ENCODE data around the gene SH2D3A.

Gene SH2D3A

GRCh38 chr19:6707658-6708018 lies 59.6 kb downstream of the SH2D3A start:
- peaks cover 0 to 28% of the 10 kb centered on the region in 2 experiments for H3K36me3 ChIP-seq (ENCODE audit: control insufficient read depth in 1 of 2, insufficient read depth in 2 of 2, low read depth in 1 of 2, low read length in 2 of 2)
- no peak overlapping the region for H4K8ac ChIP-seq (ENCODE audit: low read length)
- H4K91ac ChIP-seq (ENCODE audit: low read length) = no peak overlapping the region
- H2AFZ ChIP-seq (ENCODE audit: low read depth, low read length) = no peak overlapping the region
- H2BK12ac ChIP-seq (ENCODE audit: low read length in 2 of 2) = no peak overlapping the region
- no peak overlapping the region for H3K4me2 ChIP-seq (ENCODE audit: low read length, poor library complexity, severe bottlenecking)
- H2AK5ac ChIP-seq (ENCODE audit: low read length, severe bottlenecking) = no peak overlapping the region
- no peak overlapping the region for H2BK15ac ChIP-seq (ENCODE audit: low read depth, poor library complexity, severe bottlenecking)
- no peak overlapping the region for H3K14ac ChIP-seq (ENCODE audit: low read length in 2 of 2)
- no peak overlapping the region for H2BK5ac ChIP-seq (ENCODE audit: low read depth, low read length, poor library complexity, severe bottlenecking)
- no peak overlapping the region for H3K4ac ChIP-seq (ENCODE audit: low read depth in 1 of 2, low read length in 2 of 2)
- peaks cover 10 to 25% of the 10 kb centered on the region in 2 experiments for H3K27me3 ChIP-seq (ENCODE audit: control insufficient read depth in 1 of 2, insufficient read depth in 1 of 2, low read length in 2 of 2)
- DNase-seq = no peak
- no peak overlapping the region for H2BK120ac ChIP-seq (ENCODE audit: low read depth, low read length)
- WGBS = 85% methylated on average over 16 of the region's 16 CpGs
- H3K79me1 ChIP-seq (replicated peaks; ENCODE audit: low read length, poor library complexity, severe bottlenecking) = no peaks in the 10 kb centered on the region
- no peak overlapping the region for H3K9ac ChIP-seq (ENCODE audit: low read length)
- no peaks in the 10 kb centered on the region for H3K9me3 ChIP-seq (ENCODE audit: control insufficient read depth, low read length)
- no peak overlapping the region for H3K27ac ChIP-seq (ENCODE audit: low read length, poor library complexity, severe bottlenecking)
- H3K4me3 ChIP-seq (ENCODE audit: insufficient read depth in 1 of 2, low read depth in 1 of 2, low read length in 2 of 2) = no peak overlapping the region
- no peak overlapping the region for H3K18ac ChIP-seq (ENCODE audit: low read depth in 1 of 2, low read length in 2 of 2)
- H3K4me1 ChIP-seq (ENCODE audit: control insufficient read depth, insufficient read depth, low read depth, low read length) = peaks cover 4% of the 10 kb centered on the region
- no peak overlapping the region for H3K23ac ChIP-seq (ENCODE audit: low read length in 2 of 2)

DNA sequence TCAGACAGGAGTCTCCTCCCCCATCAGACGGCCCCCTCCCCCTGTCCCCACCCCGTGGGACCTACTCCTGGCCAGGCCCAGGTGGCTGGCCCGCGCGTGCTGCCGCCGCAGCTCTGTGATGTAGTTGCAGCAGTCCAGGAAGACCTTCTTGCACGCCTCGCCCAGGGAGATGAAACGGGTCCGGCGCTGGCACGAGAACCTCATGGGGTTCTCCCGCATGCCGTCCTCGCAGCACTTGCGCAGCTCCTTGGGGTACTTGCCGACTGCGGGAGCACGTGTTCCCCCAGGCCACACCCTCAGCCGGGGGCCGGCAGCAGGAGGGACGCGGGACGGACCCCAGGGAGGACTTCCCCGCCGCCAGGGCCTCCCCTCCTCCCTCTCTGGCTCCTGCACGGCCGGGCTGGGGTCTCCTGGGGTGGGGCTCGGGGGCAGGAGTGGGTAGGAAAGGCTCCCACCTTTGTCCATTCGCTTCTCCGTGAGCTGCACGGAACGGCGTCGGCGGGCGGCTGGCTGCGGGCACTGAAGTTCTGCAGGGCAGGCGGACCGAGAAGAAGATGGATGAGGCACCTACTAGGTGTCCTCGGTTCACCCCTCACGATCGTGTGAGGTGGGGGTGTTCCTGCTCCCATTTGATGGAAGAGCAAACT lies 60.1 kb downstream of the SH2D3A start:
- Histone ChIP-seq H3K14ac (ENCODE audit: low read length in 2 of 2) (no peak overlapping the region), H2AFZ (ENCODE audit: low read depth, low read length) (no peak overlapping the region), H4K8ac (ENCODE audit: low read length) (no peak overlapping the region), H3K27me3 (ENCODE audit: control insufficient read depth in 1 of 2, insufficient read depth in 1 of 2, low read length in 2 of 2) (peaks cover 10 to 29% of the 10 kb centered on the region in 2 experiments), H2BK5ac (ENCODE audit: low read depth, low read length, poor library complexity, severe bottlenecking) (no peak overlapping the region), H3K9ac (ENCODE audit: low read length) (no peak overlapping the region), H3K79me1 (replicated peaks; ENCODE audit: low read length, poor library complexity, severe bottlenecking) (no peaks in the 10 kb centered on the region), H3K36me3 (ENCODE audit: control insufficient read depth in 1 of 2, insufficient read depth in 2 of 2, low read depth in 1 of 2, low read length in 2 of 2) (peaks cover 0 to 27% of the 10 kb centered on the region in 2 experiments), H4K91ac (ENCODE audit: low read length) (no peak overlapping the region), H3K4ac (ENCODE audit: low read depth in 1 of 2, low read length in 2 of 2) (no peak overlapping the region), H3K4me1 (ENCODE audit: control insufficient read depth, insufficient read depth, low read depth, low read length) (peaks cover 4% of the 10 kb centered on the region), H3K23ac (ENCODE audit: low read length in 2 of 2) (no peak overlapping the region), H2AK5ac (ENCODE audit: low read length, severe bottlenecking) (no peak overlapping the region), H3K4me2 (ENCODE audit: low read length, poor library complexity, severe bottlenecking) (no peak overlapping the region), H2BK12ac (ENCODE audit: low read length in 2 of 2) (no peak overlapping the region), H3K18ac (ENCODE audit: low read depth in 1 of 2, low read length in 2 of 2) (no peak overlapping the region), H3K4me3 (ENCODE audit: insufficient read depth in 1 of 2, low read depth in 1 of 2, low read length in 2 of 2) (no peak overlapping the region), H3K27ac (ENCODE audit: low read length, poor library complexity, severe bottlenecking) (no peak overlapping the region), H2BK15ac (ENCODE audit: low read depth, poor library complexity, severe bottlenecking) (no peak overlapping the region), H3K9me3 (ENCODE audit: control insufficient read depth, low read length) (no peaks in the 10 kb centered on the region), H2BK120ac (ENCODE audit: low read depth, low read length) (no peak overlapping the region)
- whole genome bisulfite sequencing = 91% methylated on average over 42 of the region's 44 CpGs
- DNase-seq = no peak

DNA sequence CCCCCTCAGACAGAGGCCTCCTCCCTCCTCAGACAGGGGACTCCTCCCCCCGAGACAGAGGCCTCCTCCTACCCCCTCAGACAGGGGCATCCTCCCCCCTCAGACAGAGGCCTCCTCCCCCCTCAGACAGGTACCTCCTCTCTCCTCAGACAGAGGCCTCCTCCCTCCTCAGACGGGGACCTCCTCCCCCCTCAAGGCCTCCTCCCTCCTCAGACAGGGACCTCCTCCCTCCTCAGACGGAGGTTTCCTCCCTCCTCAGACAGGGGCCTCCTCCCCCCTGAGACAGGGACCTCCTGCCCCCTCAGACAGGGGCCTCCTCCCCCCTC lies 60.6 kb downstream of the SH2D3A start:
- Histone ChIP-seq H3K23ac (ENCODE audit: low read length in 2 of 2) (no peak overlapping the region), H3K79me1 (replicated peaks; ENCODE audit: low read length, poor library complexity, severe bottlenecking) (no peaks in the 10 kb centered on the region), H2BK5ac (ENCODE audit: low read depth, low read length, poor library complexity, severe bottlenecking) (no peak overlapping the region), H3K4ac (ENCODE audit: low read depth in 1 of 2, low read length in 2 of 2) (no peak overlapping the region), H3K4me3 (ENCODE audit: insufficient read depth in 1 of 2, low read depth in 1 of 2, low read length in 2 of 2) (no peak overlapping the region), H2BK12ac (ENCODE audit: low read length in 2 of 2) (no peak overlapping the region), H3K4me2 (ENCODE audit: low read length, poor library complexity, severe bottlenecking) (no peak overlapping the region), H3K27ac (ENCODE audit: low read length, poor library complexity, severe bottlenecking) (no peak overlapping the region), H3K9me3 (ENCODE audit: control insufficient read depth, low read length) (no peaks in the 10 kb centered on the region), H2BK15ac (ENCODE audit: low read depth, poor library complexity, severe bottlenecking) (no peak overlapping the region), H3K14ac (ENCODE audit: low read length in 2 of 2) (no peak overlapping the region), H3K9ac (ENCODE audit: low read length) (no peak overlapping the region), H3K36me3 (ENCODE audit: control insufficient read depth in 1 of 2, insufficient read depth in 2 of 2, low read depth in 1 of 2, low read length in 2 of 2) (peaks cover 0 to 26% of the 10 kb centered on the region in 2 experiments), H2BK120ac (ENCODE audit: low read depth, low read length) (no peak overlapping the region), H4K91ac (ENCODE audit: low read length) (no peak overlapping the region), H2AFZ (ENCODE audit: low read depth, low read length) (no peak overlapping the region), H3K27me3 (ENCODE audit: control insufficient read depth in 1 of 2, insufficient read depth in 1 of 2, low read length in 2 of 2) (peaks cover 10 to 30% of the 10 kb centered on the region in 2 experiments), H2AK5ac (ENCODE audit: low read length, severe bottlenecking) (no peak overlapping the region), H3K4me1 (ENCODE audit: control insufficient read depth, insufficient read depth, low read depth, low read length) (peaks cover 4% of the 10 kb centered on the region), H3K18ac (ENCODE audit: low read depth in 1 of 2, low read length in 2 of 2) (no peak overlapping the region), H4K8ac (ENCODE audit: low read length) (no peak overlapping the region)
- DNase-seq = no peak
- 75% methylated on average over 2 of the region's 3 CpGs for WGBS

- 86% methylated on average over 11 of the region's 11 CpGs for WGBS
These were observed 61.2 kb downstream of the SH2D3A start for GRCh38 chr19:6705931-6706632.

More at GRCh38 chr19:6705931-6706632, 61.2 kb downstream of the SH2D3A start:
- H3K9ac ChIP-seq (ENCODE audit: low read length) = no peak overlapping the region
- no peak for DNase-seq
- H2BK12ac ChIP-seq (ENCODE audit: low read length in 2 of 2) = no peak overlapping the region
- no peak overlapping the region for H3K23ac ChIP-seq (ENCODE audit: low read length in 2 of 2)
- H3K36me3 ChIP-seq (ENCODE audit: control insufficient read depth in 1 of 2, insufficient read depth in 2 of 2, low read depth in 1 of 2, low read length in 2 of 2) = peaks cover 0 to 23% of the 10 kb centered on the region in 2 experiments
- H2BK120ac ChIP-seq (ENCODE audit: low read depth, low read length) = no peak overlapping the region
- H3K9me3 ChIP-seq (ENCODE audit: control insufficient read depth, low read length) = no peaks in the 10 kb centered on the region
- H3K79me1 ChIP-seq (replicated peaks; ENCODE audit: low read length, poor library complexity, severe bottlenecking) = no peaks in the 10 kb centered on the region
- no peak overlapping the region for H3K27ac ChIP-seq (ENCODE audit: low read length, poor library complexity, severe bottlenecking)
- no peak overlapping the region for H4K91ac ChIP-seq (ENCODE audit: low read length)
- H4K8ac ChIP-seq (ENCODE audit: low read length) = no peak overlapping the region
- H2BK5ac ChIP-seq (ENCODE audit: low read depth, low read length, poor library complexity, severe bottlenecking) = no peak overlapping the region
- H3K4me2 ChIP-seq (ENCODE audit: low read length, poor library complexity, severe bottlenecking) = no peak overlapping the region
- peaks cover 4% of the 10 kb centered on the region for H3K4me1 ChIP-seq (ENCODE audit: control insufficient read depth, insufficient read depth, low read depth, low read length)
- no peak overlapping the region for H3K18ac ChIP-seq (ENCODE audit: low read depth in 1 of 2, low read length in 2 of 2)
- no peak overlapping the region for H3K4ac ChIP-seq (ENCODE audit: low read depth in 1 of 2, low read length in 2 of 2)
- no peak overlapping the region for H2BK15ac ChIP-seq (ENCODE audit: low read depth, poor library complexity, severe bottlenecking)
- H2AFZ ChIP-seq (ENCODE audit: low read depth, low read length) = no peak overlapping the region
- H3K4me3 ChIP-seq (ENCODE audit: insufficient read depth in 1 of 2, low read depth in 1 of 2, low read length in 2 of 2) = no peak overlapping the region
- peaks cover 8 to 25% of the 10 kb centered on the region in 2 experiments for H3K27me3 ChIP-seq (ENCODE audit: control insufficient read depth in 1 of 2, insufficient read depth in 1 of 2, low read length in 2 of 2)
- H2AK5ac ChIP-seq (ENCODE audit: low read length, severe bottlenecking) = no peak overlapping the region
- H3K14ac ChIP-seq (ENCODE audit: low read length in 2 of 2) = no peak overlapping the region
